Hypothalamus (tissue), 51 donors: ENCODE data around the gene TESK1.
"Not testable (repeated sequence)": the region's sequence is repeated elsewhere in the genome, so short reads cannot be mapped to it uniquely, and the experiment has no call there.

ENCODE experiments used
- DNase-seq, 51 donors: peaks; one replicate each; lab custom pipeline; 2025; lab: John Stamatoyannopoulos, UW

The TESK1 gene

DNA sequence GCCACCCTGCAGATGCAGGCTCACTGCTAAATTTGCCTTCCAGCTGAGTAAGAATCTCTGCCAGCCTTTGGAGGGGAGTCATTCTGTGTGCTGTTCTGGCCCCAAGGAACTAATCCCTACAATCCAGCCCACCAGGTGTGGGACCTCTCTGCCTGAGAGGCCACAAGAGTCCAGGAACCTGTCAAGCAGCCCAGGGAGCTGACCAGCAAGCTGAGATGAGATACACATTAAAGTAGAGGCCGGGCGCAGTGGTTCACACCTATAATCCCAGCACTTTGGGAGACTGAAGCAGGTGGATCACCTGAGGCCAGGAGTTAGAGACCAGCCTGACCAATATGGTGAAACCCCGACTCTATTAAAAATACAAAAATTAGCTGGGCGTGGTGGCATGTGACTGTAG lies 7.0 kb downstream of the TESK1 start:
- not testable (repeated sequence) for DNase-seq

DNA sequence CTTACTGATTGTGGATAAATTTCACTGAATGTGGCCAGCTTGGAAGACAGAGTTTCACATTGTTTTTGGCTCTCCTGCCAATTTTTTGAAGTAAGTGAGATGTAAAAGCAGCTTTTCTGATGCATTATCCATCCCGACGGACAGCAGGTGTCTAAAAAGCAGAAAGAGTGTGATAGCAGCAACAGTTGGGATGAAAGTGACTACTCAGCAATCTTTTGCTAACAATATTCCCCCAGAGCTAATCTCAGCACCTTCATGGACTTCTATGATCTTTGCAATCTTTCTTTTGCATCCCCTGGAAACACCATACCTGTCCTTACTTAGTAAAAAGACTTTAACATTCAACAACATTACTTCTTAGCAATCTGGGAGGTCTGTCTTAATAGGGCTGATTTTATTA lies 7.8 kb downstream of the TESK1 start:
- DNase-seq: no peak

DNA sequence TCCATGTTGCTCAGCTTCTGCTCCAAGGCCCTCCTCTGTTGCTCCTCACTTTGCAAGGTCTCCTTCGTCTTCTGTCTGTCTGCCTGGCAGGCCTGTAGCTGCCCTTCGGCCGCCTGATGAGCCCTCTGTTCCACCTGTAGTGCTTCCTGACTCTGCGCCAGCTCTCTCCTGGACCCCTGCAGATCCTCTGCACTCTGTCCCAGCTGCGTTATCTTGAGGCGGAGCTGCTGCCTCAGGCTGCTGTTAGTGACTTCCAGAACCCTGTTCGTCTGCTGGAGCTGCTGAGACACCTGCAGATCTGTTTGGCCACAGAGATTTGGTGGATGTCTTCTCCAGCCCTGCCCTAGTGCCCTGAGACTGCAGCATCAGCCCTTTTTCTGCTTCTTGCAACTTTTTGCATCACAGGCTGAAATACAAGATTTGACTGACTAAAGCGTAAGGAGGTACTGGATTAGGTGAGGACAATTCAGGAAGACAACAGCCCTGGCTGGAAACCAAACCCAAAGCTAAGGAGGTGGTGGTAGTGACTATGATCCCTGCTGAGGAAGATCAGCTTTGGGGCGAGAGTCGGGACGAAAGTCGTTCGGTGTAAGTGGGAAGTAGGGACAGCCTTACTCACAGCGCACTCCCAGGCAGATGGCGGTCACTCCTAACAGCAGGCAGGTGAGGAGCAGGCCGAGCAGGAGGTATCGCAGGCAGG lies 11.1 kb downstream of the TESK1 start:
- DNase-seq: no peak

DNA sequence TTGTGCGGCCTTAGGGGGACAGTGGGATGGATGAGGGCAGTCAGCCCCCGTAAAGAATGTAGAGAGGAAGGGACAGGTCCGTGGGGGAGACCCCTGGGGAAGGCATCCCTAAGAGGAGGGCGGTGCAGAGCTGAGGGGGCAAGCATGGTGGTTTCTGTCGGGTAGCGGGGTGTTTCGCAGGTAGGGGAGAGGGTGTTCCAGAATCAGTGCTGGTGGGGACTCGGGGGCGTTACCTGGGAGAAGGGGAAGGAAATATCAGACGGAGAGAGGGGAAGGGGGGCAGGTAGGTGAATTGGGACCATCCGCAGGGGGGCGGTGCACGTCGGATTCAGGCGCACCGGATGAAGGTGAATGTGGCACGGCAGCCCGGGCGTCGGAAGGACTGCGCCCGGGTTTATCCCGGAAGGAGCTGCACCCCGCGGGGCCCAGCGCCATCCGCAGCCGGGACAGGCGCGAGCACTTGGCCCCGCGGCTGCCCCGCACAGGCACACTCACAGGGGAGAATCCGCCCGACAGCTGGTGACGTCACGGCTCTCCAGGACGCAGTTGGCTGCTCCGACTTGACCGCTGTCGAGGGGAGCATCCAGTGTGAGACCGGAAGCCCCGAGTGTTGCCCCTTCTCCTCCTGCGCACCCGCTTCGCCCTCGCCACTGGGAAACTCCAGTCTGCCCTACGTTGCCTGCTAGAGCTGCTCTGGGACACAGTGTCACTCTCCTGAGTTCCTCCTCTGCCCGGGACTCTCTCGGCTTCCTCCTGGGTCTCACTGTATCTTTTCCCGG lies 11.8 kb downstream of the TESK1 start:
- peak in 19 of 51 donors; percentile 8 to 52 (median 28) for DNase-seq

DNA sequence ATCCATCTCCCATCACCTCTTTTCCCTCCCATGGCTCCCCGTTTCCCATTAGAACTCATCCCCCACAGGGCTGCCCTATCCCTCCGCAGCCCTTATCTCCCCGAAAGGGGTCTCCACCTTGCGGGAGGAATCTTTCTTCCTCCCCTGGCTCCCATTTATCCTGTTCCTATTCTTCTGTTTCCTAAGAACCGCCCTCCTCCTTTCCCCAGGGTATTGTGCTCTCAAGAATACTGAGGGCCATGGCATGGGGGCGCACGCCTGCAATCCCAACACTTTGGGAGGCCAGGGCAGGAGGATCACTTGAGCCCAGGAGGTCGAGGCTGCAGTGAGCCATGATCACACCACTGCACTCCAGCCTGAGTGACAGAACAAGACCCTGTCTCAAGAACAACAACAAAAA lies 12.5 kb downstream of the TESK1 start:
- no peak for DNase-seq

DNA sequence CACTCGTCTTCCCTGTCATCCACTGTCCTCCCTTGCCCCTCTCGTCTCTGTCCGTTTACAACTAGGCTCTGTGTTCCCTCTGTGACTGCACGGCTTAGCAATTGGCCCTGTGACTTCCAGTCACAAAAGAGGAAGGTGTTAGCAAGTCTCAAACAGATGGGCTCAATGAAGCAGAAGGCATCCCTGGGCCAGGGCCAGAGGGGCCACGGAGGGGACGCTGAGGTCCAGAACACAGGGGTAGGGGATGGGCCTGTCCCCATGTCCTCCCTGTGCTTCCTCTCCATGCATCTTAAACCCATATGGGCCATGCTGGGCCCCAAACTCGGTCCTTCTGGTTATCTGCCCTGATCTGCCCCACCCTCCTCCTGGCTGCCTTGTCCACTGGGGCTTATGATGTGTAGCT lies 13.3 kb downstream of the TESK1 start, which contains the start of gene CD72:
CD72 (minus strand) TSS at position 89 of the 403 bp plus-strand sequence. CDS start 110 bp downstream, outside the sequence.
- peak in 1 of 51 donors; percentile 2 for DNase-seq

DNA sequence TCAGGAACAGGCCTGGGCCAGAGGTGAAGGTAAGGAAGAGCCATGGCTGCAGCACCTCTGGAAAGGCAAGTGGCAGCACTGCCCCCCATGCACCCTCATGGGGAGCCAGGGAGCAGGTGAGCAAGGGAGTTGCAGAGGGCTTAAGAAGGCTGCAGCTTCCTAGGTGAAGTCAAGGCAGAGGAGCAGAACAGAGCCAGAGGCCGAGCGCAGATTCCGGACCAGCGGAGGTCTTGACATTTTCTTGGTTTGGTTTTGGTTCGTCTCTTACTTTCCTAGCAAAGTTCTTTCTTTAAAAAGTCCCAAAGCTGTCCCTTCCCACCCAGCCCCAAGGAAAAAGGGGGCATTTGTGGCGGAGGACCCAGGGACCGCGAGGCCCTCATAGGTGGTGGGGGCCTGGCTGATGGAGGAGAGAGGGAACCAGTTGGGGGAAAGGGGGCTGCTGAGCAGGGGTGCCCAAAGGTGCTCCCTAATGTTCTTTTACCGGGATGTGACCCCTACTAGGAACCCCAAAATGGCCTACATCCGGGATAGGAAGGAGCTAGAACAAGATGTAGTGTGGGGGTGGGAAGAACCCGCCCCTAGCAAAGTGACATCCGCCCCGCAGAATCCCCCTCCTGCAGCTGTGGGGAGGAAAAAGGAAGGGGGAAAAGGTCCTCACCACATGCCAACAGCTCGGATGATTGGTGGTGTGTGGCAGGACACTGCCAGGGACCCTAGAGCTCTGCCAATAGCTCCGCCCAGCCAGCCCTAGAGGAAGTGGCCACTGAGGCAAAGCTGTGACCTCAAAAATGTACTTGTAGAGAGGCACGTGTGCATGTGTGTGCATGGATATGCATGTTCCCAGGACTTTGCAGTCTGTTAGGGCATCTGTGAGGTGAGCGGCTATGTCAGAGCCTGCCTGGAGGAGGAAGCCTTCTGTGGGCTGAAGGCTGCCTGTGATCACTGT lies 14.1 kb downstream of the TESK1 start:
- no peak for DNase-seq

DNA sequence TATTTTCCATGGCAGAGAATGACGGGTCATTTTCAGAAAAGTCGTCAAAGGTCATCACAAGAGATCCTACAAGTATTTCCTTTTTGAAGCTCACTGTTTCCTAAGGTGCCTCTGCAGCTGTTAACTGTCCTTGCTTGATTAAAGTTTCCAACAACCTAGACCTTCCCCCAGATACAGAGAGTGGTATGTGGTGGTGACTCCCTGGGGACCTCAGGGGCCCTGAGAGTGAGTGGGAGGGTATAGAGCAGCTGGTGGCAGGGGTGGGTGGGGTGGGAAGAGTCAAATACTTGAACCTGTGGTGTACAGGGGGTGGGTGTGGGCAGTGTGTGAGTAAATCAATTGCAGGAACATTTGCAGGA lies 14.7 kb downstream of the TESK1 start:
- no peak for DNase-seq

DNA sequence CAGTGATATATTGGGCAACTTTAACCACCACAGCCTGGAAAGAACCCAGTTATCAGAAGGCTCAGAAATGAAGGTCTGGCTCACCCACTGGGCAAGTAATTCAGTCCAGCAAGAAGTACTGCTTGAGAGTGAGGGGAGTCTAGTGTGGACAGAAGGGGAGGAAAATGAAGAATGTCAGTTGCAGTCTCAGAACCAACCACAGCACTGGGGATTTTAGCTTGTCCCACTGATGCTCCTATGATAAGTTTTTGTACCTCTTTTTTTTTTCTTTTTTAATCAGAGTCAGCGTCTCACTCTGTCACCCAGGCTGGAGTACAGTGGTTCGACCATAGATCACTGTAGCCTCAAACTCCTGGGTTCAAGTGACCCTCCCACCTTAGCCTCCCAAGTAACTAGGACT lies 22.5 kb downstream of the TESK1 start:
- DNase-seq: no peak

DNA sequence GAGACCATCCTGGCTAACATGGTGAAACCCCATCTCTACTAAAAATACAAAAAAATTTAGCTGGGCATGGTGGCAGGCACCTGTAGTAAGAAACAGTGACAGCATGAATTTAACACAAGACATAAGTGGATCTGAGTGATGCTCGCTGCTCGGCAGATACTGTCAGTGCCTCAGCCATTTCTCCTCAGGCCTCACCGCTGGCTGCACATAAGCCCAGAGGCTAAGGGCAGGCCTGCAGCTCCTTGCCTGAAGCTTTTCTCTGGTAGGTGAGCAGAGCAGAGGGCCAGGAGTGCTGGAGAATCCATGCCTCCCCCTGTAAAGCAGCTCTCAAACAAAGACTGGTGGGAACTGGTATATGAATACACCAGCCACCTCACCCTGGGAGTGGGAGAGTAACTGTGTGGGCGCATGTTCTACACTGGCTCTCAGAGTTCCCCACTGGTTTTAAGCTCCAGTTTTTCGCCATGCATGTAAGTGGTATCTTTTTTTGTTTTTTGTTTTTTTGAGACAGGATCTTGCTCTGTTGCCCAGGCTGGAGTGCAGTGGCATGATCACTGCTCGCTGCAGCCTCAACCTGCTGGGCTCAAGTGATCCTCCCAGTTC lies 23.4 kb downstream of the TESK1 start:
- no peak for DNase-seq

DNA sequence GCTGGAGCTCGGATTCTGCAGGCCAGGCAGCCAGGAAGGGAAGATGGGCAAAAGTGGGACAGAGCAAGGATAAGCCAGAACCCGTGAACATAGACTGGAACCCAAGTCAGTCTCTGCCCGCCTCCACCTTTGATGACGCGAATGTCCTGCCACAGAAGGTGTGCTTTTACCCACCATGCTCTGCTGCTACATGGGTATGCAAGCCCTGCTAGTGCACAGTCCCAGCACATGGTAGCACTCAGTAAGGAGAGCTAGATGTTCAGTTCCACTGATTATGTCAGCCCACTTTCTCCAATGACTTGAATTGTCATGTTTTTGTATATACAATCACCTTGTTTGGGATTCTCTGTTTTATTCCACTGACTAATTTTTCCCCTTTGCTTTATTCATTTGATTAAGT lies 24.5 kb downstream of the TESK1 start:
- no peak for DNase-seq

DNA sequence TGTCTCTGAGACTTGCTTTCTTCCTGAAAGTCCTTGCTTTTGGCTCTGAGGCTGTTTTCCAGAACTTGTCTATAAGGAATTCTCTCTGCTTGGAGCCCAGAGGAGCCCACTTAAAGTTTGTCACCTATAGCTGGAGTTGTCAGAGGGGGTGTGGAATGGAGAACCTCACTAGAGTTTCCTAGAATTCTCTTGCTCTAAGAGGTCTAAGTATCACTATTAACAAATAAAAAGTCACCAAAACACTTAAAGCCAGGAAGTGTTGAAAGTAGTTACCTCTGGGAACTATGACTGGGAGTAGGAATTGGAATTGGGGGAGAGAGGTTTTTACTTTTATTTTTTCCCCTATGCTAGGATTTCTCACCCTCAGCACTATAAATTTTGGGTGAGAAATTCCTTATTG lies 30.7 kb downstream of the TESK1 start:
- no peak for DNase-seq

DNA sequence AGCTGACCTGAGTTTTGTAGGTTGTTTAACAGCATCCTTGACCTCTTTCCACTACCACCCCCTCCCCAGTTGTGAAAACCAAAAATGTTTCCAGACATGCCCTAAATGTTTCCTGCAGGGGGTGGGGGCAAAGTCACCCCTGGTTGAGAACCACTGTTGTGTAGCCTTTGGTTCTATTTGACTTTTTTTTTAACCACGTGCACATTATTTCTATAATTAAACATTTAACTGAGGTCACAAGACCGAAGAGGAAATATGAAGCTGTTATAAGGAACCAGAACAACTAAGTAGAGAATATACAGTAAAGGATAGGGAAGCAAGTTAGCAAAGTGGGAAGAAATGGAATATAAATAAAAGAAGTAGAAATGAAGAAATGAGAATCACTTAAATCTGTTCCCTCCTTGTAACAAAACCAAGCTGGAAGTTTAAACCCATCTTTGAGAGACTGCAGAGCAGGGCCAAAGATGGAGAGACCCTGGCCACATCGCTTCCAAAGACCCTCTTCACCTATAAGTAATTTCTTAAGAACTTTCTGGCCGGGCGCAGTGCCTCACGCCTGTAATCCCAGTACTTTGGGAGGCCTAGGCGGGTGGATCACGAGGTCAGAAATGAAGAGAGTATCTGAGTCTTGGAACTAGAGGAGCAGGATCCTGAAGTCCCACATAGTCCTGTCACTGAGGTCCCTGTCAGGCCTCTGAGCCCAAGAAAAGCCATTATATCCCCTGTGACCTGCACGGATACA lies 31.2 kb downstream of the TESK1 start:
- no peak for DNase-seq

DNA sequence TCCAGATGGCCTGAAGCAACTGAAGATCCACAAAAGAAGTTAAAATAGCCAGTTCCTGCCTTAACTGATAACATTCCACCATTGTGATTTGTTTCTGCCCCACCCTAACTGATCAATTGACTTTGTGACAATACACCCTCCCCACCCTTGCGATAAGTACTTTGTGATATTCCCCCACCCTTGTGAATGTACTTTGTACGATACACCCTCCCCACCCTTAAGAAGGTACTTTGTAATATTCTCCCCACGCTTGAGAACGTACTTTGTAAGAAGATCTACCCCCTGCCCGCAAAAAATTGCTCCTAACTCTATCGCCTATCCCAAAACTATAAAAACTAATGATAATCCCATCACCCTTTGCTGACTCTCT lies 31.8 kb downstream of the TESK1 start:
- DNase-seq: not testable (repeated sequence)

DNA sequence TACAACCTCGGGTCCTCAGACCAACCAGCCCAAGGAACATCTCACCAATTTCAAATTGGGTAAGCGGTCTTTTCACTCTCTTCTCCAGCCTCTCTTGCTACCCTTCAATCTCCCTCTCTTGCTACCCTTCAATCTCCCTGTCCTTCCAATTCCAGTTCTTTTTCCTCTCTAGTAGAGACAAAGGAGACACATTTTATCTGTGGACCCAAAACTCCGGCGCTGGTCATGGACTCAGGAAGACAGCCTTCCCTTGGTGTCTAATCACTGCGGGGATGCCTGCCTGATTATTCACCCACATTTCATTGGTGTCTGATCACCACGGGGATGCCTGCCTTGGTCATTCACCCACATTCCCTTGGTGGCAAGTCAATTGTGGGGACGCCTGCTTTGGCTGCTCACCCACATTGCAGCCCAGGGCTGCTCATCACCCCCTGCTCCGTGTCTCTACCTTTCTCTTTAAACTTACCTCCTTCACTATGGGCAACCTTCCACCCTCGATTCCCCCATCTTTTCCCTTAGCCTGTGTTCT lies 32.4 kb downstream of the TESK1 start:
- not testable (repeated sequence) for DNase-seq

DNA sequence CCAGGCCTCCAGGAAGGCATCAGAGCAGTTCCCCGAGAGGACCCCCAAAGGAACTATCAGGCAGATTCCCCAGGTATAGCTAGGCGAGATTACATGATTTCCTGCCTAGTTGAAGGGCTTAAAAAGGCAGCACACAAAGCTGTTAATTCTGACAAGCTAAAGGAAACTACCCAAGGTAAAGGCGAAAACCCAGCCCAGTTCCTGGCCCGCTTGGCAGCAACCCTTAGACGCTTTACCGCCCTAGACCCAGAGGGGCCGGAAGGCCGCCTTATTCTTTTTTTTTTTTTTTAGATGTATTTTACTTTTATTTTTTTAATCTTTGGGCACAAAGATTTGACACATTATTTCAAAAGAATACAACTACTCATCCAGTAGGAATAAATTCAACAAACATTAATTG lies 33.7 kb downstream of the TESK1 start:
- not testable (repeated sequence) for DNase-seq

DNA sequence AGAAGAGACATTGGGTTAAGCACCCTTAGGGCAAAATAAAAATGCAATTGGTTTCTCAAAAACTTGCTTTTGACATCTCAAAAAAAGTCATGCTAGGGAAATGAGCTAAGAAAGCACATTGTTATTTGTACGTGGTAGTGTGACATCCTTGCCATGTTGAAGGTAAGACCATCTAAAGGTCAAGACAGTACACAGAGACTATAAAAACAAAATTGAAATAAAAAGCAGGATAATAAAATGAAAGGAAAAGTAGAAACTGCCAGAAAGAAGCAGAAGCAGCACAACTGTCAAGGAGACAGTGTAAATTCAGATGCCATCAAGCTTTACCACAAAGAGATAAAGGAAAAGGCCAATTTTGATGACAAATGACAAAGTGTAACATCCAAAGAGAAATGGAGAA lies 34.2 kb downstream of the TESK1 start:
- DNase-seq: not testable (repeated sequence)

DNA sequence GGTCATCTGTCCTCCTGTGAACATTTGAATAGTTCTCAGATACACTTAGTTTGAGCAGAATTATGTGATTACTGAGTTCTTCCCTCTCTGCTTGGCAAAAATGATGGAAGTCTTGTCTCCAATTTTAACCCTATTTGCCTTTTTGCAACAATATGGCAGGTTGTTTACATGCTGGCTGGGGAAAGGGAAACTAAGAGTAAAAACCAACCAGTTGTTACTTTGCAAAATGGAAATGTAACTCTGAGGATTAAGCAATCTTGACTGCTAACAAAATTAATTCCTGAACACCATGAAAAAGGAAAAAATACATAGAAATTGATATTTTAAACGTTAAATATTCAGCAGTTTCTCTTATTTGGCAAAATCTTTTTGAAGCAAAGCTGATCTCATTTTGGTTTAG lies 34.6 kb downstream of the TESK1 start:
- no peak for DNase-seq

DNA sequence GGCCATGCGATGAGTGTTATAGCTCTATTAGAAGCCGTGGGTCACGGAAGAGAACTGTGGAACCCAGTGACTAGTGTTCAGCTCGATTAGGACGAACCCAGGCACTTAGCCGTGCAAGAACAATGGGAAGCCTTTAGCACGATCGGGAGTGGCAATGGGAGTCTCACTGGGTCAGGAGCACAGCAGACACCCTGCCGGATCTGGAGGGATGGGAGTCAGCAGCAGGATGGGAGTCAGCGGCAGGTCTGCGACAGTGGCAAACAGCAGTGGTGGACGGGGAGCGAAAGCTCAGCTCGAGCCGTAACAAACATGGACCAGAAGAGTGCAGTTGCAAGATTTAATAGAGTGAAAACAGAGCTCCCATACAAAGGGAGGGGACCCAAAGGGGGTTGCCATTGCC lies 35.4 kb downstream of the TESK1 start:
- DNase-seq: not testable (repeated sequence)

DNA sequence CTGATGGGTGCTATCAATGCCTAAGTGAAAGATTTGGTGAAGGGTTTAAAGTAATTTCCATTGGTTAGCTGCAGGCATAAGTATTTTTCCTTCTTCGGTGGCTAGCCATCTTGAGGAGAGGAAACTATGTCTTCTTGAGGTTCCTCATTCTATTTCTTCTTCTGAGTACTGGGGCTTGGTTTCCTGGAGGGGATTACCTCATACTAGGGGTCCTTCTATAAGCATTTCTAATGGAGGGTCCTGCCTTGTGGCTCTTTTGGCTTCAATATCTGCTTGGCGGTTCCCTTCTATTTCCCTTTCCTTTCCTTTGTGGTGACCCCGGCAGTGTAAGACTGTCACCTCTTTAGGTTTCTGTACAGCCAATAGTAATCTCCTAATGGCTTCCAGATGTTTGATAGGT lies 36.4 kb downstream of the TESK1 start:
- DNase-seq: not testable (repeated sequence)
